ENCODE results near the gene PINLYP. TPM values are rescaled to one million over a fixed set of nuclear protein-coding genes. Genes with fewer than 3 reads are reported as not detected.

PINLYP gene
- total RNA-seq, result 2.2 TPM
- long read RNA-seq, result 0 reads

DNA sequence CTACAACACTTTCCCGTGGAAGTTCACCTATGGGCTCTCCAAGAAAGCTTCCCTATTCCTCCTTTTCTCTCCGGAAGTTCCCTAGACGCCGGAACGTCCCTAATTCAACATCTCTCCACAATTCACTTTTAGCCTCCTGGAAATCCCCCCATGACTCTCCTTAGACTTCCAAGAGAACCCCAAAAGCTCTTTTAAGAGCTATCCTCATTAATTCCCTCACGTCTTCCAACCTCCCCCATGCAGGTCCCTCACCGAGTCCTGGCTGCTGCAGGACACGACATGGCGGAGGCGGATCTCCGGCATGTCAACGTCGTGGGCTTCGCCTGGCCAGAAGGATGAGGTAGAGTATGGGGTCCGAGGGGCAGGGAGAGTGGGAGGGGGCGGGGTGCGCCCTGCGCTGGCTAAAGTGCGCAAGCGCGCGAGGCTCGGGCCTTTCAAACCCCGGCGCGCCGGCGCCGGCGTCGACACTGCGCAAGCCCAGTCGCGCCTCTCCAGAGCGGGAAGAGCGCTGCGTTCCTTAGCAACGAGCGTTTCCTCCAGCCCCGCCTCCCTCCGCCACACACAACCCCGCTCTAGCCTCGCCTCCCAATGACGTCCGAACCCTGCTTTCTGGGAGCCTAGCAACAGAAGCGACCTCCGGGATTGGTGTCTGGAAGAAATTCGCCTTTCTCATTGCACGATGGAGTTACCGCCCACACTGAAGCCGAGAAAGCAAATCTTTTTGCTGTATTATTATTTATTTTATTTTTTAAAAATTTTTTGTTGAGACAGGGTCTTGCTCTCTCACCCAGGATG, at the start of gene PINLYP, which contains the start of gene XRCC1:
TSS of gene PINLYP (plus strand) at position 646 of the 795 bp plus-strand sequence. CDS start 1,391 bp downstream, outside the sequence.
TSS of gene XRCC1 (minus strand) at position 372 of the 795 bp plus-strand sequence. CDS start at position 303, 69 bp downstream.
- DNase-seq (ENCODE audit: missing footprints), result peak; percentile 99
- intact Hi-C loops (cut with DNase I), result loop anchor here (1.0 kb wide), 1 partner anchor 21 kb away; the partner anchor contains the start of genes IRGQ and ZNF576
- peak; percentile 99 for ATAC-seq

DNA sequence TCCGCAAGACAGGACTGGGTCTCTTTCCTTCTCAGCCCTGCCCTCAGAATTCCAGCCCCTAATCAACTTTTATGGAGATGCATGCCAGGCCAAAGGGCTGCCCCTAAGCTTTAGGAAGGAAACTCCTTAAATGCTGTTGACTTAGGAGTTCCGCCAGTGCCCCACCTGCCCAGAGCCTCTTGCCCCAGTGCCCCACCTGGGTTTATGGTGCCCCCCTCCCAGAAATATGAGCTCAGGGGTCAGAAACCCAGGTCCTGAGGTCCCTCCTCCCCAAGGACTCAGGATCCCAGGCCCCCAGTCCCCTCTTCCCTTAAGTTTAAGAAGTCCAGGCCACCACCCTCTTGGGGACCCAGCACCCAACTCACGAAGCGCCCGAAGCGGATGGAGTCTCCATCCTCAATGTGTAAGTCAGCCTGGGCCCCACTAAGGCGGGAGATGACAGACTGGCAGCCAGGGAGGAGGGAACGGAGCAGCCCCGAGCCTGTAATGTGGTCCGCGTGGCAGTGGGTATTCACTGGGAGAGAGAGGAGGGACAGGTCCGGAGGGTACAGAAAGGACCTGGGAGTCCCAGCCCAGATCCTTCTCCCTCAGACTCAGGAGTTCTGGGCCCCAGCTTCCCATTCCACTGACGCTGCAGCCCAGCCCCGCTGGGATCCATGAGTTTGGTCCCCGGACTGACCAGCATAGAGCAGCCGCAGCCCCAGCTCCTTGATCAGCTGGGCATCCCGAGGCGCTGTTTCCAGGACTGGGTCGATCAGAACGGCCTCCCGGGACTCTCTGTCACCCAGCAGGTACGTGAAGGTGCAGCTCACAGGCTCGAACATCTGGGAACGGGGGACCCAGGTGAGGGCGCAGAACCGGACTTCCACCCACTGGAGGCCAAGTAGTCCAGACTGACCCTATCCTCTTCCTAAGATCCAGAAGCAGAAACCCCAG, 49.5 kb upstream of the PINLYP start:
- DNase-seq (ENCODE audit: missing footprints) (no peak), ATAC-seq (peak; percentile 14)
- intact Hi-C loops (cut with DNase I), result loop anchor here (5.0 kb wide), 1 partner anchor 64 kb away; no protein-coding TSS in a partner anchor

DNA sequence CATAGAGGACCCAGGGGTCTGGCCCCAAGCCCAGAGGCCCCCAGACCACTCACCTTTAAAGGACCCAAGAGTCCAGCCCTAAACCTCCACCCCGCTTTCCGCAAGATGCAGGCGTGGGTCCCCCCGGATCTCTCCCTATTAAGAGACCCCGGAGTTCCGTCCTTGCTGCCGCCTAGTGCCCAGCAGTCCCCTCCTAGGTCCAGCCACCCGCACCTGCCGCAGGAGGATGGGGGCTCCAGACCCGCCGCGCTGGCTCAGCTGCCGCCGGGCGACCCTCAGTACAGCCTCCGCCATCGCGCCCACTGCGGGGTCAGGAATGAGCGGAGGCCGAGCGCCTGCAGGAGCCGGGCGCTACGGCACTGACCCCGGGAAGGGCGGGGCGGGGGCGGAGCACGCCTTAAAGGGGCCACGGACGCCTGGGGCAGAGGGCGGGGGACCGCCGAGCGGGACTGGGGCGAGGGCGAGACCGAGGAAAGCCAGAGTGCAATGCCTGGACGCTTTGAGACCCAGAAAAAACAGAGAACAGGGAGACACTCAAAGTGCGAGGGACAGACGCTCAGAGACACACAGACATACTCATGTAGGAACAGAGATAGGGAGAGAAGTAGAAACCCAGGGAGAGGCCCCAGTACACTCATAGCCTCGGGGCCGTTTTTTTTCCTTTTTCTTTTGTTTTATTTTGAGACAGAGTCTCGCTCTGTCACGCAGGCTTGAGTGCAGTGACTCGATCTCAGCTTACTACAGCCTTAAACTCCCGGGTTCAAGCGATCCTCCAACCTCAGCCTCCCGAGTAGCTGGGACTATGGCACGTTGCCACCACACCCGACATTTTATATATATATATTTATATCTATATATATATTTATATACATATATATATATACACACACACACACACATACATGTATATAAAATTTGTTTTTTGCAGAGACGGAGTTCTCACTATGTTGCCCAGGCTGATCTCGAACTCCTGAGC, 48.4 kb upstream of the PINLYP start, which contains the start of gene ETHE1:
TSS of gene ETHE1 (minus strand) at position 318 of the 976 bp plus-strand sequence. CDS start at position 294, 24 bp downstream.
- DNase-seq (ENCODE audit: missing footprints) (peak; percentile 91), ATAC-seq (peak; percentile 95)
- intact Hi-C loops (cut with DNase I), result loop anchor here (5.0 kb wide), 1 partner anchor 65 kb away; no protein-coding TSS in a partner anchor

DNA sequence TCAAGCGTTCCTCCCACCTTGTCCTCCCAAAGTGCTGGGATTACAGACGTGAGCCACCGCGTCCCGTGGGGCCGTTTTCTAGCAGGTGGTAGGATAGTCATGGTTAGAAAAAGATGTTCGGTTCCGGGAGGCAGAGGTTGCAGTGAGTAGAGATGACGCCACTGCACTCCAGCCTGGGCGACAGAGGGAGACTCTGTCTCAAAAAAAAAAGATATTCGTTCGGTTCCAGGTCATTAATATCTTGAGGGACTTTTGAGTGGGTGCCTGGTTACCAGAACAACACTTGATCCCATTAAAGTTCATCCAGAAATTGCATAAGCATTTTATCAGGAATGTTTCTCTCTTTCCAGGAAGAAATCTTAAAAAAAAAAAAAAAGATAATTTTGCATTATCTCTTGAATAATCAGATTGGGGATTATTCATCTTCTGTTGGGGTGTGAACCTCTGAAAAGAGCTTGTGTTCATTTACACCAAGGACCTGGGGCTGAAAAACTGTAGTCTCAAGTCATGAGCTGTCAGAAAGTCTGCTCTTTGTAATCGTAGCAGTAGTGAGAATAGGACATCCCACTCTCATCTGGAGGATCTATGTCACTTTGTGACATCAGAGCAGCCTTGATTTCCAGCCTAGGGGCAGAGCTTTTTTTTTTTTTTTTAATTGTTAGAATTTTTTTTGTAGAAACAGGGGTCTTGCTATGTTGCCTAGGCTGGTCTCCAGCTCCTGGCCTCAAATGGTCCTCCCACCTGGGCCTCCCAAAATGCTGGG, 47.6 kb upstream of the PINLYP start:
- no peak for ATAC-seq

DNA sequence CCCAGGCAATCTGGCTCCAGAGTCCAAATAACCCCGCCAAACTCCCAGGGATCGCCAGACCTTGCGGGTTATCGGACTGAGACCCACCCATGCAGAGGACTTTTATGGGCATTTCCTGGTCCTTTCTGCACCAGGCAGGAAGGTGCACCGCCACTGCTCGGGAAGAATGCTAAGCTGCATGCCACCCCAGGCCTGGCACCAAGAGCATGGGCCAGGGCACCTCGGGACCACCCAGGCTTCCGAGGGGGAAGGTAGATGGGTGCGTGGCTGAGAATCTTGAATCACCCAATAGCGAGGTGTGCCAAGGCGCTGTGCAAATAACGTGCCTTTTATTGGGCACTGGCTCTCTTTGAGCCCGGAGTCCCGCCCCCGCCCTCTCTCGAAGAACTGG, 43.0 kb upstream of the PINLYP start:
- intact Hi-C loops (cut with DNase I), result loop anchor here (5.0 to 10.0 kb wide), 2 partner anchors 135 to 242 kb away; no protein-coding TSS in a partner anchor
- peak; percentile 76 for DNase-seq (ENCODE audit: missing footprints)
- ATAC-seq, result no peak

More for the DNA sequence above, 47.6 kb upstream of the PINLYP start:
- no peak for DNase-seq (ENCODE audit: missing footprints)
- intact Hi-C loops (cut with DNase I), result loop anchor here (5.0 kb wide), 1 partner anchor 66 kb away; no protein-coding TSS in a partner anchor

DNA sequence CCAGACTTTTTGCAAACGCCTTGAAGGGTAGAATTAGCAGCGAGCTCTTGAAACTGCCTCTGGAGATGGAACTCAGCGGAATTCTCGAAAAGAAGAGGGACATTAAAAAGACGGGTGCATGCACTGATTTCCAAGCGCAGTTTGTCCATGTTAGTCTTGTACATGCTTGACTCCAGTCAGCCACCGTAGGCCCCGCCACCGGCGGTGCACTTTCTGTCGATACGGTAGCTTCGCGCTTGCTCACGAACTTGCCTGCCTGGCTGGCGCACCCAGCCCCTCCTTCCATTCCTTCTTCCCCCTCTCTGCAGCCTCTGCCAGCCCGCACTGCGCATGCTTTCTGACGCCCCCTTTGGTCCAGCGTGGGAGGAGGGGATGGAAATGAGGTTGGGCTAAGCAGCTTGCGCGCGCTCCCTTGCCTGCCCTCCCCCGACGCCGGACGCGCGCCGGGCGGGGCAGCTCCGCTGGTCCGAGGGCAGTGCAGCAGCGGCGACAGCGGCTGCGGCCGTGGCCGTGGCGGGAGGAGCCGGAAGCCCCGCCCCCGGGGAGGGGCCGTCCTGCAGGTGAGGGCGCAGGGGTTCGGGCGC, 42.5 kb upstream of the PINLYP start, which contains the start of gene ZNF575:
TSS of gene ZNF575 (plus strand) at position 227 of the 584 bp plus-strand sequence. CDS start 1,235 bp downstream, outside the sequence.
- DNase-seq (ENCODE audit: missing footprints) (peak; percentile 94), ATAC-seq (peak; percentile 80)
- intact Hi-C loops (cut with DNase I), result loop anchor here (1.0 to 10.0 kb wide), 3 partner anchors 63 to 242 kb away; partner anchors contain the start of genes IRGQ and ZNF576

DNA sequence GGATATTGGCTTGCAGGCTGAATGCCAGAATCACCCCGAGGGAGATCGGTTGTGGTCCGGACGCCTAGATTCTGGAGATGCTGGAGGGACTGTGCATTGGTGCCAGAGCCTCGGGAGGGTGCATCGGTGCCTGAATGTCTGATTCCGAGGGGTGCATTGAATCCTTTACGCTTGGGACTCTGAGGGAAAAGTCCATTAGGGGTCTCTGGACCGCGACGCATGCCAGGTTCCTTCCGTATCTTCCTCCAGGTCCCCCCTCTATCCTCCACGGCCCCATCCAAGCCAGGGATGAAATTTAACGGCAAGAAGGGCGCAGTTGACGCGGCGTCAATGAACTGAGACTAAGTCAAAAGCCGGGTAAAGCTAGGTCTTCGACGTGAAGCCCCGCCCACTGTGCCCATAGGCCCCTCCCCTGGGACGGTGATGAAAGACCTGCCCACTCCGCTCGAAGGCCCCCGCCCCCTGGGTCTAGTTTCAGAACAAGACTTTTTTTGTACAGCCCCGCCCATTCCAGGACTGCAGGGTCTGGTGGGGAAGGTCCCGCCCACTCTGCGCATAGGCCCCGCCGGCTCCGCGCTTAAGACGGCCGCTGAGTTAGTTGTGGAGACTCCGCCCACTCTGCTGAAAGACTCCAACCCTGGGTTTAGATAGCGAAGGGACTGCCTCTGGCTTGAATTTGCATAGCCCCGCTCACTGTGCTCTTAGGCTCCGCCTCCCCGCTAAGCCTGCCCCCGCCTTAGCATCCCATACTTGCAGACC, 41.9 kb upstream of the PINLYP start:
- ATAC-seq (peak; percentile 92), DNase-seq (ENCODE audit: missing footprints) (peak; percentile 99)

DNA sequence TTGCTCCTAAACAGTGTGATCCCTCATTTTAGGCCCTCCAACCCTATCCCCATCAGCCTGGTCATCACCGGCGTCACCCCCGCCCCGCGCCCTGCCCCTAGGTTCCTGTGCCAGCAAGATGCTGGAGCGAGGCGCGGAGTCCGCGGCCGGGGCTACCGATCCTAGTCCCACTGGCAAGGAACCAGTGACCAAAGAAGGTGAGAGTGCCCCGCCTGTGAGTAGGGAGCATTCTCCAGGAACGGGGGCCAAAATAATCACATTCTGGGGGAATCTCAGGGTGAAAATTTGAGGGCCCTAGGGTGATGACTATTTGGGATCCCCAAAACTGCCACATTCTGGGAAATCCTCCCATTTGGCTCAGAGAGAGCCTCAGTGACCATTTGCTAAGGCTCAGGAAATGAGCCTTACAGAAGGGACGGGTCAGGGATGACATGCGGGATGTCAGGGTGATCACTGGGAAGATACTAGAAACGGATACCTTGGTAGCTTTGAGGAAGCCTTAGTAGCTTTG, 41.2 kb upstream of the PINLYP start:
- intact Hi-C loops (cut with DNase I), result loop anchor here (5.0 to 10.0 kb wide), 2 partner anchors 133 to 240 kb away; no protein-coding TSS in a partner anchor
- ATAC-seq, result no peak
- no peak for DNase-seq (ENCODE audit: missing footprints)

More for the DNA sequence above, 41.9 kb upstream of the PINLYP start:
- intact Hi-C loops (cut with DNase I), result loop anchor here (1.0 to 10.0 kb wide), 3 partner anchors 63 to 241 kb away; partner anchors contain the start of genes IRGQ and ZNF576

DNA sequence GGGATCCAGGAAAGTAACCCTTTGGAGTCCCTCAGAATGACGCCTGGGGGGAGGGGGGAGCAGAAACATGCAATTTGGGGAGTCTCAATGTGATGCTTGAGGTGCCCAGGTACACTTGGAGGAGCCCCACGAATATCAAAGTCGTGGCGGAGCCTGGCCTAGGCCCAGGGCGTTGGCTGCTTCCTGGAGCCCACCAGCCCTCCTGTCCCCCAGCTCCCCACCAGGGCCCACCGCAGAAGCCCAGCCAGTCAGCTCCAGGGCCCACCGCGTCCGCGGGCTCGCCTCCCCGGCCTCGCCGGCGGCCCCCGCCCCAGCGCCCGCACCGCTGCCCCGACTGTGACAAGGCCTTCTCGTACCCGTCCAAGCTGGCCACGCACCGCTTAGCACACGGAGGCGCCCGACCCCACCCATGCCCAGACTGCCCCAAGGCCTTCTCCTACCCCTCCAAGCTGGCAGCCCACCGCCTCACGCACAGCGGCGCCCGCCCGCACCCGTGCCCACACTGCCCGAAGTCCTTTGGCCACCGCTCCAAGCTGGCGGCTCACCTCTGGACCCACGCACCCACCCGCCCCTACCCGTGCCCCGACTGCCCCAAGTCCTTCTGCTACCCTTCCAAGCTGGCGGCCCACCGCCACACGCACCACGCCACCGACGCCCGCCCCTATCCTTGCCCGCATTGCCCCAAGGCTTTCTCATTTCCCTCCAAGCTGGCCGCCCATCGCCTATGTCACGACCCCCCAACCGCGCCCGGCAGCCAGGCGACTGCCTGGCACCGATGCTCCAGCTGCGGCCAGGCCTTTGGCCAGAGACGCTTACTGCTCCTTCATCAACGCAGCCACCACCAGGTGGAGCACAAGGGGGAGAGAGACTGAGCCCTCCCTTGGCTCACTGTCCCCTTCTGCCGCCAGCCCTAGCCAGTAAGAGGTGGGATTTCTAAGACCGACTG, 40.5 kb upstream of the PINLYP start:
- intact Hi-C loops (cut with DNase I), result loop anchor here (5.0 to 10.0 kb wide), 2 partner anchors 132 to 240 kb away; no protein-coding TSS in a partner anchor
- ATAC-seq, result no peak

DNA sequence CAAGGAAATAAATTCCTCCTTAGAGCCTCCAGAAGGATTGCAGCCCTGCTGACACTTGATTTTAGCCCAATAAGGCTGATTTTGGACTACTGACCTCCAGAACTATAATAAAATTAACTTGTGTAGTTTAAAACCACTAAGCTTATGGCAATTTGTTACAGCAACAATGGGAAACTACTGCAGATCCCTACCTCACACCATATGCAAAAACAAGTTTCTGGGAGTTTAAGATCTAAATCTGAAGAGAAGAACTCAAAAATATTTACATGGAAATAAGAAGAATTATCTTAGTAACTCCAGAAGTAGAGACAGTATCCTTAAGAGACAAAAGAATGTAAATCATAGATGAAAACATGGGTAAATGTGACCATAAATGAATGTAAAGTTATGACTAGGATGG, 36.7 kb upstream of the PINLYP start:
- ATAC-seq (no peak), DNase-seq (ENCODE audit: missing footprints) (no peak)
- intact Hi-C loops (cut with DNase I), result loop anchor here (10.0 kb wide), 1 partner anchor 236 kb away; no protein-coding TSS in a partner anchor

More for the DNA sequence above, 40.5 kb upstream of the PINLYP start:
- DNase-seq (ENCODE audit: missing footprints), result peak; percentile 70

DNA sequence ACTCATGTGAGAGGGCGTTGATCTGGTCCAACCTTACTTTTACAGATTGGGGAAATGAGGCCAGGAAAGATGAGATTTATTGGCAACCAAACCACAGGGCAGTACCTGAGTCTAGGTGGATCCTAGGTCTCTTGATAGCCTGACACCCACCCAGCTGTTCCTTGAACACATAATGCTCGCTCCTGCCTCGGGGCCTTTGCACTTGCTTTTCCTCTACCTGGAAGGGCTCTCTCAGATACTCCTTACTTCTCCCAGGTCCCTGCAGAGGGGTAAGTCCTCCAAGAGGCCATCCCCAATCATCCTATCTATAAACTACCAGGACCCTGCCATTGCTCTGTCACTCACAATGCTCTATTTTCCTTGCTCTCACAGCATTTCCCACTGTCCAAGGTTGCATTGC, 35.2 kb upstream of the PINLYP start:
- DNase-seq (ENCODE audit: missing footprints), result no peak
- intact Hi-C loops (cut with DNase I), result no loop called here
- no peak for ATAC-seq

DNA sequence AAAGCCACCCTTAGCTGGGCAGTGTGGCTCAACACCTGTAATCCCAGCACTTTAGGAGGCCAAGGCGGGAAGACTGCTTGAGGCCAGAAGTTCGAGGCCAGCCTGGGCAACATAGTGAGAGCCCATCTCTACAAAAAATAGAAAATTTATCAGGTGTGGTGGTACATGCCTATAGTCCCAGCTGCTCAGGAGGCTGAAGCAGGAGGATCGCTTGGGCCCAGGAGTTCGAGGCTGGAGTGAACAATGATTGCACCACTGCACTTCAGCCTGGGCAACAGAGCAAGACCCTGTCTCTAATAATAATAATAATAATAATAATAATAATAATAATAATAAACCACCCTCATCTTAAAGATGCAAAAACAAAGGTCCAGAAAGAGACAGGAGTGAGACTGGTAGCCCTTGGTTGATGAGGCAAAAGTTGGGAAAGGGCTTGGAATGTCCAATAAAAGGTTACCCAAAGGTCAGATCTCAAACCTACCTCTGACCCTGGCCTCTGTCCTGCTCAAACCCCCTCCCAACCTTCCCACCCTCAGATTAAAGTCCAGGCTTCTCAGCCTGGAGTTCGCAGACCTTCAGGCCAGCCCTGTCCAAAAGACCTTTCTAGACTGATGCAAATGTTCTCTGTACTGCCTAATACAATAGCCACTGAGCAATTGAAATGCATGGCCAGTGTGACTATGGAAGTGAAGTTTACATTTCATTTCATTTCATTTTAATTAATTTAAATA, 33.5 kb upstream of the PINLYP start:
- intact Hi-C loops (cut with DNase I), result no loop called here
- DNase-seq (ENCODE audit: missing footprints) (no peak), ATAC-seq (no peak)

DNA sequence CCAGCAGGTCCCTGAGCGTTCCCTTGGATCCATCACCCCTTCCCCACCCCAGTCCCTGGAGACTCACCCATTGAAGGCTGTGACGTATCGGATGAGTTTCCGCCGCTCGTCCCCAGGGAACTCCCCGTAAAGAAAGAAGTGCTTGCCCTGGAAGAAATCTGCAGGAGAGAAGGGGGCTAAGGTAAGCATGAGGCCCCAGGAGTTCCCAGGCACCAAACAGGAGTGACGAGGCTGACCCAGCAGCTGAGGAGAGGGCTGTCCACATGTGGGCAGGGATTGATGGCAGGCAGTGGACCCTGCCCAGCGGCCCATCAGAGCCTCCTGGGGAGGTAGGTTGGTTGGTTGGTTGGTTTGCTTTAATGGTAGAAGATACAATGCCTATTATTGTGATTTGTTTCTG, 31.5 kb upstream of the PINLYP start:
- no peak for DNase-seq (ENCODE audit: missing footprints)
- intact Hi-C loops (cut with DNase I), result no loop called here
- ATAC-seq, result no peak
